C4-2B (cell line): ENCODE measurements around the gene KLK8.

Experiments
- ZFX ChIP-seq: fragments of 450-650 bp; IDR thresholded peaks from 2 replicates; pipeline ENCODE4 v1.6.1; 2017
- TF ChIP-seq, protein P1 (sequence below): fragments of 450-650 bp; conservative IDR thresholded peaks from 2 replicates; pipeline ENCODE4 v1.5.1; 2017; ENCODE audit warnings: mild to moderate bottlenecking

DNA sequence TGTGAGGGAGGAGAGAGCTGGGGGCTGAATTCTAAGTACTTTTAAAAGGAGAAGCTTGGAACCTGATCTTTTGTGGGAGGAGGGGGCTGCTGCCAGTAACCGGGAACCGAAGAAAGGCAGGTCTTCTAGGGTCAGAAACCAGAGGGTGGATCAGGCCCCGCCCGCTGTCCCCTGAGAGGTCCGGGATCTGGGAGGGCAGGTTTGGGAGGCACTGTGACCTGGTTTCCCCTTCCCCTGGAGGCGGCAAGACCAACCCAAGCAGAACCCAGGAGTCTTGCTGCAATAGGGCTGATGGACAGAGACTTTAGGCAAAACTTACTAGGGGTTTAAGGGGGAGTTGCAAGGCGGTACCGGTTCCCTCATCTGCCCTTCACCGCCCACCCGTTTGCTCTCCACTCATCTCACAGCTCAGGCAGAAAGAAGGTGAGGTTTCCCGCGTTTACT lies 707 bp upstream of the KLK8 start:
- TF ChIP-seq, protein P1, sequence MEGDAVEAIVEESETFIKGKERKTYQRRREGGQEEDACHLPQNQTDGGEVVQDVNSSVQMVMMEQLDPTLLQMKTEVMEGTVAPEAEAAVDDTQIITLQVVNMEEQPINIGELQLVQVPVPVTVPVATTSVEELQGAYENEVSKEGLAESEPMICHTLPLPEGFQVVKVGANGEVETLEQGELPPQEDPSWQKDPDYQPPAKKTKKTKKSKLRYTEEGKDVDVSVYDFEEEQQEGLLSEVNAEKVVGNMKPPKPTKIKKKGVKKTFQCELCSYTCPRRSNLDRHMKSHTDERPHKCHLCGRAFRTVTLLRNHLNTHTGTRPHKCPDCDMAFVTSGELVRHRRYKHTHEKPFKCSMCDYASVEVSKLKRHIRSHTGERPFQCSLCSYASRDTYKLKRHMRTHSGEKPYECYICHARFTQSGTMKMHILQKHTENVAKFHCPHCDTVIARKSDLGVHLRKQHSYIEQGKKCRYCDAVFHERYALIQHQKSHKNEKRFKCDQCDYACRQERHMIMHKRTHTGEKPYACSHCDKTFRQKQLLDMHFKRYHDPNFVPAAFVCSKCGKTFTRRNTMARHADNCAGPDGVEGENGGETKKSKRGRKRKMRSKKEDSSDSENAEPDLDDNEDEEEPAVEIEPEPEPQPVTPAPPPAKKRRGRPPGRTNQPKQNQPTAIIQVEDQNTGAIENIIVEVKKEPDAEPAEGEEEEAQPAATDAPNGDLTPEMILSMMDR = no peak
- no peak for TF ChIP-seq ZFX
